Left ventricle myocardium superior (tissue), 1 donor: Measurements from ENCODE around the gene ISOC2. TPM values are rescaled to one million over a fixed set of nuclear protein-coding genes. Genes with fewer than 3 reads are reported as not detected.

ENCODE experiments used
- total RNA-seq: library from RNA; stranded (reverse); fragmentation: NEBNext Ultra II Directional; extraction: Animal tissue kit (Norgen Biotek cat#: 25700); gene quantifications from one replicate; pipeline ENCODE4 v1.2.1, GENCODE V29; 2021
- donor health status: DM: no; HTN: yes; CAD: no; lungs with severe emphysema.

The ISOC2 gene
- total RNA-seq, 1 donor from 2014 or later: 58.5 TPM

Other genes with a start within 250 kb of the ISOC2 start
- gene TMEM86B, start 232.9 kb downstream of the ISOC2 start, total RNA-seq: 1.9 TPM
- gene PPP6R1, start 202.6 kb downstream of the ISOC2 start, total RNA-seq: 39.2 TPM
- 28.6 TPM for gene HSPBP1, start 181.5 kb downstream of the ISOC2 start, total RNA-seq
- 1.9 TPM for gene BRSK1, start 177.6 kb downstream of the ISOC2 start, total RNA-seq
- 1.2 TPM for gene TMEM150B, start 136.3 kb downstream of the ISOC2 start, total RNA-seq
- gene KMT5C, start 121.8 kb downstream of the ISOC2 start, total RNA-seq: 7.2 TPM
- gene COX6B2, start 106.9 kb downstream of the ISOC2 start, total RNA-seq: not detected
- gene GARIN5B, start 98.4 kb downstream of the ISOC2 start, total RNA-seq: not detected
- gene IL11, start 91.2 kb downstream of the ISOC2 start, total RNA-seq: not detected
- not detected for gene TMEM190, start 84.8 kb downstream of the ISOC2 start, total RNA-seq
- 0.25 TPM for gene TMEM238, start 77.3 kb downstream of the ISOC2 start, total RNA-seq
- 557 TPM for gene RPL28, start 75.7 kb downstream of the ISOC2 start, total RNA-seq
- 24.5 TPM for gene UBE2S, start 53.9 kb downstream of the ISOC2 start, total RNA-seq
- gene SHISA7, start 18.3 kb downstream of the ISOC2 start, total RNA-seq: not detected
- not detected for gene C19orf85, start 3.1 kb upstream of the ISOC2 start, total RNA-seq
- gene ZNF628, start 15.0 kb upstream of the ISOC2 start, total RNA-seq: 6.4 TPM
- gene NAT14, start 23.5 kb upstream of the ISOC2 start, total RNA-seq: 6.0 TPM
- 2.7 TPM for gene SSC5D, start 26.8 kb upstream of the ISOC2 start, total RNA-seq
- gene SBK2, start 75.5 kb upstream of the ISOC2 start, total RNA-seq: 15.2 TPM
- 16.6 TPM for gene SBK3, start 83.9 kb upstream of the ISOC2 start, total RNA-seq
- 14.7 TPM for gene ZNF579, start 119.2 kb upstream of the ISOC2 start, total RNA-seq
- gene FIZ1, start 137.9 kb upstream of the ISOC2 start, total RNA-seq: 16.3 TPM
- gene ZNF524, start 138.6 kb upstream of the ISOC2 start, total RNA-seq: 17.0 TPM
- 21.8 TPM for gene ZNF865, start 144.0 kb upstream of the ISOC2 start, total RNA-seq
- gene ZNF784, start 162.9 kb upstream of the ISOC2 start, total RNA-seq: 13.4 TPM
- 12.3 TPM for gene ZNF580, start 179.4 kb upstream of the ISOC2 start, total RNA-seq
- gene ZNF581, start 182.0 kb upstream of the ISOC2 start, total RNA-seq: 9.4 TPM
- gene CCDC106, start 186.6 kb upstream of the ISOC2 start, total RNA-seq: 16.8 TPM
- gene U2AF2, start 193.4 kb upstream of the ISOC2 start, total RNA-seq: 79.9 TPM
- gene EPN1, start 213.6 kb upstream of the ISOC2 start, total RNA-seq: 250 TPM